Mucosa of stomach (tissue), 1 donor: ENCODE measurements around the gene ZFP62.
A peak's percentile ranks its signal among the peaks of the same experiment; 100 is the strongest.

ENCODE experiments used
- H3K27me3 ChIP-seq: one replicate; pipeline ENCODE4 v1.7.0; 2013; ENCODE audit warnings: mild to moderate bottlenecking, low read length; ENCODE audit not compliant: control insufficient read depth, insufficient read depth
- H3K36me3 ChIP-seq: one replicate; pipeline ENCODE4 v1.7.0; 2013; ENCODE audit warnings: low read length; ENCODE audit not compliant: control insufficient read depth, insufficient read depth
- H3K4me1 ChIP-seq: one replicate; pipeline ENCODE4 v1.7.0; 2013; ENCODE audit warnings: mild to moderate bottlenecking, low read length; ENCODE audit not compliant: control insufficient read depth, insufficient read depth
- H3K4me3 ChIP-seq: one replicate; pipeline ENCODE4 v1.7.0; 2013; ENCODE audit warnings: low read length
- H3K9ac ChIP-seq: one replicate; pipeline ENCODE4 v1.7.0; 2013; ENCODE audit warnings: mild to moderate bottlenecking, low read length, moderate library complexity
- H3K9me3 ChIP-seq: one replicate; pipeline ENCODE4 v1.7.0; 2013; ENCODE audit warnings: mild to moderate bottlenecking, low read length, moderate library complexity; ENCODE audit not compliant: control insufficient read depth
- donor health status: Pancreatic carcinoma.

The ZFP62 gene

DNA sequence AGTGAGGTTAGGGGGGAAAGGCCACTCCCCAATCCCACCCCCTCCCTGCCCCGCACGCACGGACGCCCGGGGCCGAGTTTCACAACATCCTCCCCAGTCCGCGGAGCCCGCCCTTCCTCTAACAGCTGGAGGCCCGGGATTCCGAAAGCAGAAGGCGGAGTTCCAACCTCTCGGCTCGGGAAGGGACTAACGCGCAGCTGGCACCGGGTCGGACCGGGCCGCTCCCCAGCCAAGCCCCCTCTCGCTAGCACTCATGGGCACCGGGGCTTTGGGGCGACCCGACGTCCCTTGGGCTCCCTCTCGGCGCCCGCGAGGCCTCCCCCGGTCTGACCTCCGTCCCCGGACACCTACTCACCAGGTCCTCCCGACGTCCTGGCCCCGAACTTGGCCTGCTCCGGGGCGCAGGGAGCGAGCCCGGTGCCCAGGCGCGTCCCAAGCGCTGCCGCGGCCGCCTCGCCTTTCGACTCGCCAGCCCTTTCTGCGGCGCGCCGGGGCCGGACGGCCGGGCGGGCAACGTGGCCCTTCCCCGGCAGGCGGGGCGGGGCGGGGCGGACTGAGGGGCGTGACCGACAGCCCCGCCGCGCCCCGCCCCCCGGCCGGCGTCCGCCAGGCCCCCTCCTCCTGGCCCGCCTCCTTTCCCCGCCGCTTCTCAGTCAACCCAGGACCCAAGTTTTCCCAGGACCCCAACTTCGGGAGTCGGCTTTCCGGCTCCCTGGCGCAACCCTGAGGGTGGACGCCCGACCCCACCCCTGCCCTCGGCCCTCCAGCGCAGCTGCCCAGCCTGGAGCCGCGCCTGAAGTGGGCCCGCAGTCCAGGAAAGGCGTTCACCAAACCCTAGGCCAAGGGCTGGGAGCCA lies 58.5 kb downstream of the ZFP62 start, which contains the start of gene MGAT1:
Gene MGAT1, minus strand, starts transcription at position 482 of the 856 bp plus-strand sequence. CDS start 9,835 bp downstream, outside the sequence.
- Histone ChIP-seq H3K9ac (peak within 1 kb of the TSS; percentile 82), H3K27me3 (no peaks in the 10 kb centered on the region), H3K4me1 (peaks cover 76% of the 10 kb centered on the region), H3K4me3 (peak within 1 kb of the TSS; percentile 61), H3K9me3 (no peaks in the 10 kb centered on the region), H3K36me3 (no peaks in the 10 kb centered on the region)

DNA sequence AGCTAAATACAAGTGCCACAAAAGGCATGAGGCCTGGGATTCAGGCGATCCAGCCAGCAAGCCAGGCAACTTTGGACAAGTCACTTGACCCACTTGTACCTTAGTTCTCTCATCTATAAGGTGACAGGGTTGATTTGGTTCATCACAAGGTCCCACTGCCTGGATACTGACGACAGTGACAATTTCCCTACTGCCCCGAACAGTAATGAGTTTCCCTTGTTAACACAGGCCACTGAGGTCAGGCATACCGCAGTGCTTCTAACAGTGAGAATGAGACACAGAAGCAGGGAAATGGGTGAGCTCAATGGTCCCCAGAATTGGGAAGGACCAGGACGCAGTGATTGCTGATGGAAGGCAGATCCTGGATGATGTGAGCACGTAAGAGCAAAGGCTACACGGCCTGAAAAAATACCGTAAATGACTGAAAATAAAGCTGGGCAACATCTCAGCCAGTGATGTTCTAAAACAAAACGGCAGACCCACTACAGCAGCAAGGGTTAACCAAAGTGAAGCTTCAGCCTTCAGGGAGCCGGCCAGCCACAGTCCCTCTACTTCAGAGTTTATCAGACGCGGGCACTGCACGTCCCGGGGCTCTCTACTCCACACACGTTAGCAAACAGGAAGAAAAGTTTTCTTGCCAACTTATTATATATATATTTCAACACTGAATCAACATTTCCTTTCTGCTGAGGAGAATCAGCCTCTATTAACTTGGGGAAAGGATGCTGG lies 59.3 kb downstream of the ZFP62 start:
- Histone ChIP-seq H3K9me3 (no peaks in the 10 kb centered on the region), H3K4me3 (peak overlapping the region; percentile 61), H3K36me3 (no peaks in the 10 kb centered on the region), H3K4me1 (peaks cover 70% of the 10 kb centered on the region), H3K27me3 (no peaks in the 10 kb centered on the region), H3K9ac (peak overlapping the region; percentile 82)

GRCh38 chr5:180799902-180800801 lies 60.9 kb downstream of the ZFP62 start:
- H3K9ac ChIP-seq: peak overlapping the region; percentile 3
- peaks cover 64% of the 10 kb centered on the region for H3K4me1 ChIP-seq
- no peak overlapping the region for H3K4me3 ChIP-seq

GRCh38 chr5:180799194-180799593 lies 61.9 kb downstream of the ZFP62 start:
- Histone ChIP-seq H3K36me3 (no peaks in the 10 kb centered on the region), H3K9ac (no peak overlapping the region), H3K9me3 (no peaks in the 10 kb centered on the region), H3K4me1 (peaks cover 55% of the 10 kb centered on the region), H3K4me3 (no peak overlapping the region), H3K27me3 (no peaks in the 10 kb centered on the region)

More at GRCh38 chr5:180799902-180800801, 60.9 kb downstream of the ZFP62 start:
- H3K27me3 ChIP-seq: no peaks in the 10 kb centered on the region
- H3K9me3 ChIP-seq: no peaks in the 10 kb centered on the region
- H3K36me3 ChIP-seq: no peaks in the 10 kb centered on the region

GRCh38 chr5:180798193-180798592 lies 62.9 kb downstream of the ZFP62 start:
- H3K4me1 ChIP-seq: peaks cover 47% of the 10 kb centered on the region
- no peaks in the 10 kb centered on the region for H3K36me3 ChIP-seq
- no peak overlapping the region for H3K4me3 ChIP-seq
- no peaks in the 10 kb centered on the region for H3K9me3 ChIP-seq
- H3K27me3 ChIP-seq: no peaks in the 10 kb centered on the region
- no peak overlapping the region for H3K9ac ChIP-seq
